Uterus (tissue), 4 donors: ENCODE data around the gene RRAGD. TPM values are rescaled to one million over a fixed set of nuclear protein-coding genes. Genes with fewer than 3 reads are reported as not detected.

Experiments used
- DNase-seq, 2 donors: peaks; one replicate each; pipeline ENCODE4 v3.0.0-alpha.2; 2019 to 2020
- H3K27ac ChIP-seq, 2 donors: fragments of 200-600 bp; sonication (generic); 1 replicate in 1 of 2; 2 replicates in 1 of 2; pipeline ENCODE4 v1.5.1; 2016 to 2018
- H3K27me3 ChIP-seq, 2 donors: fragments of 200-600 bp; sonication (generic); one replicate each; pipeline ENCODE4 v1.5.1; 2018 to 2019; ENCODE audit warnings: control low read depth in 1 of 2
- H3K36me3 ChIP-seq, 2 donors: fragments of 200-600 bp; sonication (generic); one replicate each; pipeline ENCODE4 v1.5.1; 2019; ENCODE audit warnings: control low read depth in 1 of 2
- H3K4me1 ChIP-seq, 2 donors: fragments of 200-600 bp; sonication (generic); one replicate each; pipeline ENCODE4 v1.5.1; 2018 to 2019; ENCODE audit warnings: control low read depth in 1 of 2
- H3K4me3 ChIP-seq, 2 donors: fragments of 200-600 bp; sonication (generic); 1 replicate in 1 of 2; 2 replicates in 1 of 2; pipeline ENCODE4 v1.5.1; 2018 to 2019; ENCODE audit warnings: mild to moderate bottlenecking in 1 of 2
- H3K9me3 ChIP-seq, 2 donors: fragments of 200-600 bp; sonication (generic); one replicate each; pipeline ENCODE4 v1.5.1; 2019; ENCODE audit warnings: control low read depth in 1 of 2
- POLR2A ChIP-seq, 2 donors: fragments of 450-650 bp; IDR thresholded peaks; one replicate each; pipeline ENCODE4 v1.6.1; 2016; ENCODE audit warnings: antibody characterized with exemption in 2 of 2, mild to moderate bottlenecking in 1 of 2, moderate library complexity in 1 of 2
- intact Hi-C: fragments of 100-400 bp; cut with DNase I; formaldehyde crosslinking; loops from one replicate; pipeline ENCODE4 v1.15.1; 2023; ENCODE audit warnings: low total_unique reads
- total RNA-seq, 4 donors: library from RNA; depleted of rRNA in 3 of 4; stranded (reverse); fragments of >200 nt in 3 of 4; gene quantifications; one replicate each; pipeline versions ENCODE4 v1.1.0 to v1.2.4, GENCODE V29; 2014 to 2023
- TF ChIP-seq, protein P1 (sequence below), 4 experiments: fragments of 200-600 bp in 2 of 4; fragments of 450-650 bp in 2 of 4; sonication (generic) in 2 of 4; IDR thresholded peaks; one replicate each; pipeline ENCODE4 v1.5.1; 2016 to 2019; ENCODE audit warnings: antibody characterized with exemption in 4 of 4, mild to moderate bottlenecking in 2 of 4, moderate library complexity in 1 of 4
- donor health status: DM: yes; HTN: yes; CAD: no.

The RRAGD gene
- total RNA-seq, 4 donors from 2014 or later: 0.26 to 6.5 (median 3.6) TPM

DNA sequence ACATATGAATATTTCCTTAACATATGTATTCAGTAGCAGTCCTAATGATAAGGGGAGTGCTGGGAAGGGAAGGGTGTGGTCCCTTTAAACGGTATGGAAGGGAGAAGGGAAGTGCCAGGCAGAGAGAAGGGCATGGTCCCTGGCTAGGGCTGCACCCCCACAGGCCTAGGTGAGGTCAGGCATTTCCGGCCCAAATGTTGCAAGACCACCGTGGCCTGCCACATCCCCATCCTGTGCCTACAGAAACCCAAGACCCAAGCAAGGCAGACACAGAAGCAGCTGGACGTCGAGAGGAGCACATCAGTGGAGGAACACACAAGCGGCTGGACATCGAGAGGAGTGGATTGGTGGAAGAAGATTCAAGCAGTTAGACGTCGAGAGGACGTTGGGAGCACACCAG is 5.9 kb downstream of the RRAGD start:
- H3K27ac ChIP-seq: no peak overlapping the region
- intact Hi-C loops: no loop called here
- H3K9me3 ChIP-seq: no peaks in the 10 kb centered on the region
- no peak for DNase-seq
- H3K4me3 ChIP-seq: no peak overlapping the region
- H3K36me3 ChIP-seq: no peaks in the 10 kb centered on the region
- H3K27me3 ChIP-seq: no peaks in the 10 kb centered on the region
- no peak for TF ChIP-seq POLR2A (IDR thresholded peaks at IDR 0.05)
- TF ChIP-seq, protein P1, sequence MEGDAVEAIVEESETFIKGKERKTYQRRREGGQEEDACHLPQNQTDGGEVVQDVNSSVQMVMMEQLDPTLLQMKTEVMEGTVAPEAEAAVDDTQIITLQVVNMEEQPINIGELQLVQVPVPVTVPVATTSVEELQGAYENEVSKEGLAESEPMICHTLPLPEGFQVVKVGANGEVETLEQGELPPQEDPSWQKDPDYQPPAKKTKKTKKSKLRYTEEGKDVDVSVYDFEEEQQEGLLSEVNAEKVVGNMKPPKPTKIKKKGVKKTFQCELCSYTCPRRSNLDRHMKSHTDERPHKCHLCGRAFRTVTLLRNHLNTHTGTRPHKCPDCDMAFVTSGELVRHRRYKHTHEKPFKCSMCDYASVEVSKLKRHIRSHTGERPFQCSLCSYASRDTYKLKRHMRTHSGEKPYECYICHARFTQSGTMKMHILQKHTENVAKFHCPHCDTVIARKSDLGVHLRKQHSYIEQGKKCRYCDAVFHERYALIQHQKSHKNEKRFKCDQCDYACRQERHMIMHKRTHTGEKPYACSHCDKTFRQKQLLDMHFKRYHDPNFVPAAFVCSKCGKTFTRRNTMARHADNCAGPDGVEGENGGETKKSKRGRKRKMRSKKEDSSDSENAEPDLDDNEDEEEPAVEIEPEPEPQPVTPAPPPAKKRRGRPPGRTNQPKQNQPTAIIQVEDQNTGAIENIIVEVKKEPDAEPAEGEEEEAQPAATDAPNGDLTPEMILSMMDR (IDR thresholded peaks at IDR 0.05): no peak
- H3K4me1 ChIP-seq: no peaks in the 10 kb centered on the region

GRCh38 chr6:89404512-89404911 is 7.6 kb downstream of the RRAGD start:
- intact Hi-C loops: no loop called here
- no peaks in the 10 kb centered on the region for H3K36me3 ChIP-seq
- no peaks in the 10 kb centered on the region for H3K9me3 ChIP-seq
- no peak overlapping the region for H3K4me3 ChIP-seq
- no peaks in the 10 kb centered on the region for H3K27me3 ChIP-seq
- no peak for DNase-seq
- no peak overlapping the region for H3K27ac ChIP-seq
- TF ChIP-seq POLR2A (IDR thresholded peaks at IDR 0.05): no peak
- TF ChIP-seq, protein P1 (IDR thresholded peaks at IDR 0.05): no peak
- no peaks in the 10 kb centered on the region for H3K4me1 ChIP-seq

GRCh38 chr6:89402776-89403175 is 9.3 kb downstream of the RRAGD start:
- Histone ChIP-seq H3K27me3 (no peaks in the 10 kb centered on the region), H3K4me1 (no peaks in the 10 kb centered on the region), H3K27ac (no peak overlapping the region), H3K36me3 (no peaks in the 10 kb centered on the region), H3K9me3 (no peaks in the 10 kb centered on the region), H3K4me3 (no peak overlapping the region)
- intact Hi-C loops: no loop called here
- no peak for TF ChIP-seq POLR2A (IDR thresholded peaks at IDR 0.05)
- TF ChIP-seq, protein P1 (IDR thresholded peaks at IDR 0.05): no peak
- no peak for DNase-seq

GRCh38 chr6:89400912-89401399 is 11.1 kb downstream of the RRAGD start:
- no peaks in the 10 kb centered on the region for H3K36me3 ChIP-seq
- H3K4me1 ChIP-seq: no peaks in the 10 kb centered on the region
- TF ChIP-seq POLR2A (IDR thresholded peaks at IDR 0.05): no peak
- TF ChIP-seq, protein P1 (IDR thresholded peaks at IDR 0.05): no peak
- no peak for DNase-seq
- intact Hi-C loops: no loop called here
- no peak overlapping the region for H3K27ac ChIP-seq
- no peaks in the 10 kb centered on the region for H3K9me3 ChIP-seq
- no peaks in the 10 kb centered on the region for H3K27me3 ChIP-seq
- no peak overlapping the region for H3K4me3 ChIP-seq

GRCh38 chr6:89400050-89400449 is 12.0 kb downstream of the RRAGD start:
- intact Hi-C loops: no loop called here
- TF ChIP-seq, protein P1 (IDR thresholded peaks at IDR 0.05): no peak
- TF ChIP-seq POLR2A (IDR thresholded peaks at IDR 0.05): no peak

More at GRCh38 chr6:89400050-89400449, 12.0 kb downstream of the RRAGD start:
- no peaks in the 10 kb centered on the region for H3K36me3 ChIP-seq
- no peak overlapping the region for H3K27ac ChIP-seq
- no peak for DNase-seq
- H3K27me3 ChIP-seq: no peaks in the 10 kb centered on the region
- H3K4me1 ChIP-seq: no peaks in the 10 kb centered on the region
- H3K4me3 ChIP-seq: no peak overlapping the region
- H3K9me3 ChIP-seq: no peaks in the 10 kb centered on the region
